ENCODE measurements around the gene MACO1. TPM values are rescaled to one million over a fixed set of nuclear protein-coding genes. Genes with fewer than 3 reads are reported as not detected.
"Not testable (repeated sequence)": the region's sequence is repeated elsewhere in the genome, so short reads cannot be mapped to it uniquely, and the experiment has no call there.

MACO1 gene
- total RNA-seq, 1 experiment from 2014 or later, result 9.8 TPM

DNA sequence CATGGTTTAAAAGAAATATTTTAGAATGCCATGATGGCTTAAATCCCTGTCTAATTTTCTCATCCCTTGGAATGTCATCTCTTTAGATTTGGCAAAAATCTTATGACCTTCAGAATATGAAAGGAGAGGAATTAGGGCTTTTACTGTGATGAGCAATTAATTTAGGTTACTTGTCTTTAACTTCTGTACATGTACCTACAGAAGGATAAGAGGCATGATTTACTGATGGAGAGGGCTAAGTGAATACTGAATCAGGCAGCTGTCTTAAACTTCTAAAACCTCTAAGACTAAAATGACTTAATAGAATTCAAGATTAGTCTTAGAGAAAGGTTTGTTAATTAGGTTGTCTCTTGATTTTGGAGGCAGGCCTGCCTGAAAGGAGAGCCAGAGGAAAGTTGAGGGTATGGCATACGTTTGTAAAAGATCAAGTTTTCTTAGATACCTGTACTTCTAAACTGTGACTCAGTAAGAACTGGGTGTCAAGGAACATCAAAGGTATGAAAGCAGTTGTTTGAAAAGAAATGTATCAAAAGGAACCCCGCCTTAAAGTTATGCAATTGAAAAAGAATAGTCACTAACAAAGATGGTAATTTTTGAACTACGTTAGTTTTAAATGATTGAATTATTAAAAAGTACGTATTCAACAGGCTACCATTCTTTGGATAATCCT is 12.5 kb downstream of the MACO1 start (continued):
- TF ChIP-seq, protein P1, sequence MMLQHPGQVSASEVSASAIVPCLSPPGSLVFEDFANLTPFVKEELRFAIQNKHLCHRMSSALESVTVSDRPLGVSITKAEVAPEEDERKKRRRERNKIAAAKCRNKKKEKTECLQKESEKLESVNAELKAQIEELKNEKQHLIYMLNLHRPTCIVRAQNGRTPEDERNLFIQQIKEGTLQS (IDR thresholded peaks at IDR 0.05), result no peak
- no peak for TF ChIP-seq YY1 (IDR thresholded peaks at IDR 0.05; ENCODE audit: extremely low read depth, insufficient replicate concordance, low read depth, low read length)
- no peak for TF ChIP-seq CEBPB (IDR thresholded peaks at IDR 0.05; ENCODE audit: low read depth)
- TF ChIP-seq, protein P2, sequence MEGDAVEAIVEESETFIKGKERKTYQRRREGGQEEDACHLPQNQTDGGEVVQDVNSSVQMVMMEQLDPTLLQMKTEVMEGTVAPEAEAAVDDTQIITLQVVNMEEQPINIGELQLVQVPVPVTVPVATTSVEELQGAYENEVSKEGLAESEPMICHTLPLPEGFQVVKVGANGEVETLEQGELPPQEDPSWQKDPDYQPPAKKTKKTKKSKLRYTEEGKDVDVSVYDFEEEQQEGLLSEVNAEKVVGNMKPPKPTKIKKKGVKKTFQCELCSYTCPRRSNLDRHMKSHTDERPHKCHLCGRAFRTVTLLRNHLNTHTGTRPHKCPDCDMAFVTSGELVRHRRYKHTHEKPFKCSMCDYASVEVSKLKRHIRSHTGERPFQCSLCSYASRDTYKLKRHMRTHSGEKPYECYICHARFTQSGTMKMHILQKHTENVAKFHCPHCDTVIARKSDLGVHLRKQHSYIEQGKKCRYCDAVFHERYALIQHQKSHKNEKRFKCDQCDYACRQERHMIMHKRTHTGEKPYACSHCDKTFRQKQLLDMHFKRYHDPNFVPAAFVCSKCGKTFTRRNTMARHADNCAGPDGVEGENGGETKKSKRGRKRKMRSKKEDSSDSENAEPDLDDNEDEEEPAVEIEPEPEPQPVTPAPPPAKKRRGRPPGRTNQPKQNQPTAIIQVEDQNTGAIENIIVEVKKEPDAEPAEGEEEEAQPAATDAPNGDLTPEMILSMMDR (IDR thresholded peaks at IDR 0.05 in 2 of 3, conservative IDR thresholded peaks at IDR 0.05 in 1 of 3; ENCODE audit: borderline replicate concordance in 1 of 3, insufficient read depth in 1 of 3, low read depth in 2 of 3, low read length in 2 of 3), result no peak
- no peak for TF ChIP-seq EZH2phosphoT487 (IDR thresholded peaks at IDR 0.05; ENCODE audit: borderline replicate concordance)
- TF ChIP-seq SRF (IDR thresholded peaks at IDR 0.05; ENCODE audit: low read depth), result no peak
- TF ChIP-seq ELF1 (IDR thresholded peaks at IDR 0.05; ENCODE audit: borderline replicate concordance, low read depth), result no peak
- TF ChIP-seq SP1 (IDR thresholded peaks at IDR 0.05; ENCODE audit: low read depth), result no peak
- TF ChIP-seq RAD21 (IDR thresholded peaks at IDR 0.05; ENCODE audit: low read depth), result no peak

DNA sequence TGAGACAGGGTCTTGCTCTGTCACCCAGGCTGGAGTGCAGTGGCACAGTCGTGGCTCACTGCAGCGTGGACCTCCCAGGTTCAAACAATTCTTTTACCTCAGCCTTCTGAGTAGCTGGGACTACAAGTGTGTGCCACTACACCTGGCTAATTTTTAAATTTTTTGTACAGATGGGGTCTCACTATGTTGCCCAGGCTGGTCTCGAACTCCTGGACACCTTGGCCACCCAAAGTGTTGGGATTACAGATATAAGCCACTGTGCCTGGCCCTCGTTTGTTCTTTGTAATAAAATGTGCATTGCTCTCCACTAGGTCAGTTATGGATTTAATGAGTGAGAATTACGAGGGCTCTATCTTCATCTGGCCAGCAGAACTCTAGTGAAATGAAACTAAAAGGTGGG is 13.9 kb downstream of the MACO1 start:
- H3K36me3 ChIP-seq (ENCODE audit: control insufficient read depth in 1 of 2, insufficient read depth in 2 of 2, low read length in 2 of 2); CTCF ChIA-PET; intact Hi-C loops (cut with micrococcal nuclease); H2AFZ ChIP-seq (ENCODE audit: low read depth, low read length, poor library complexity, severe bottlenecking); H3K27ac ChIP-seq (ENCODE audit: low read depth, low read length); H3K27me3 ChIP-seq (ENCODE audit: insufficient read depth, low read length); H3K79me2 ChIP-seq (ENCODE audit: insufficient read depth, low read length); H3K4me1 ChIP-seq (ENCODE audit: control insufficient read depth in 1 of 2, insufficient read depth in 2 of 2, low read length in 2 of 2); ATAC-seq; H3K9me3 ChIP-seq (ENCODE audit: control insufficient read depth in 1 of 2, insufficient read depth in 1 of 2, low read depth in 1 of 2, low read length in 2 of 2); DNase-seq (ENCODE audit: low read depth, low spot score); H3K9me2 ChIP-seq (ENCODE audit: insufficient read depth); BruUV-seq (replicated peaks); H4K20me1 ChIP-seq (ENCODE audit: insufficient read depth); RAD21 ChIA-PET (ENCODE audit: low non-redundant PET in 1 of 2, low total read pairs in 2 of 2, uncharacterized antibody in 2 of 2, unreplicated experiment in 2 of 2); H3K4me3 ChIP-seq (replicated peaks in 1 of 2; ENCODE audit: low read depth in 1 of 2, low read length in 2 of 2); H3K9ac ChIP-seq (ENCODE audit: low read length); H3K4me2 ChIP-seq (ENCODE audit: low read length): not testable (repeated sequence)
- POLR2A ChIA-PET, result interaction anchor here (1.4 kb wide), 1 partner anchor 197 kb away, joined by 3 read pairs; the partner anchor contains the start of gene RSRP1
